ENCODE results near the gene ZEB1.

The ZEB1 gene

DNA sequence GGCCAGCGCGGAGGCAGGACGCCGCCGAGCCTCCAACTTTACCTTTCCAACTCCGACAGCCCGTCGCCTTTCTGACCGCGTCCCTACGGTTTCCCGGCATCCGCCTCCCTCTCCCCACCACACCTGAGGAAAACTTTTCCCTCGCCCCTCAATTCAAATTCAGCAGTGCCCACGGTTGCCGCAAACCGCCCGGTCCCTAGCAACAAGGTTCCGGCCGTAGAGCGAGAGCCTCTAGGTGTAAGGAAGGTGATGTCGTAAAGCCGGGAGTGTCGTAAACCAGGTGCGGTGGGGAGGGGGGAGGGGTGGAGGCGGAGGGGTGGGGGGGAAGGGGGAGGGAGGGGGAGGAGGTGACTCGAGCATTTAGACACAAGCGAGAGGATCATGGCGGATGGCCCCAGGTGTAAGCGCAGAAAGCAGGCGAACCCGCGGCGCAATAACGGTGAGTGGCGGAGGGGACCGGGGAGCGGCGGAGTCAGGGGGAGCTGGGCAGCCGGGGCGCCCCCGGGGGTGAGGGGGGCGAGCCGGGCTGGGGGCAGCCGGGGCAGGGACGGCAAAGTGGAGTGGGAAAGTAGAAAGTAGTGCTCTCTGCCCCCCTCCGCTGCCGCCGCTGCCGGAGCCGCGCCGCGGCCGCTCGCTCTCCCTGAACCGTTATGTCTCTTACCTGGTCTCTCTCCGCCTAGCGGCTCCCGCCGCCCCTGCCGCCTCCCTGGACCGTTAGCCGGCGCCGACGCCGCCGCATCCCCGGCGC, at the start of gene ZEB1:
Gene ZEB1, plus strand, starts transcription at position 363 of the 748 bp plus-strand sequence. Its CDS starts 19 bp downstream, at position 382.
- DNase-seq: peak; percentile 93

GRCh38 chr10:31270954-31271353, 48.1 kb upstream of the ZEB1 start:
- DNase-seq: no peak

GRCh38 chr10:31272841-31273240, 46.2 kb upstream of the ZEB1 start:
- no peak for DNase-seq

GRCh38 chr10:31273789-31274188, 45.2 kb upstream of the ZEB1 start:
- no peak for DNase-seq

- DNase-seq: no peak
Observed at GRCh38 chr10:31274310-31274709, 44.7 kb upstream of the ZEB1 start.

- no peak for DNase-seq
Observed at GRCh38 chr10:31278279-31278941, 40.6 kb upstream of the ZEB1 start.

GRCh38 chr10:31280972-31281371, 38.0 kb upstream of the ZEB1 start:
- no peak for DNase-seq

- DNase-seq: no peak
Observed at GRCh38 chr10:31288001-31288400, 31.0 kb upstream of the ZEB1 start.

- no peak for DNase-seq
Observed at GRCh38 chr10:31288962-31289361, 30.1 kb upstream of the ZEB1 start.

- DNase-seq: no peak
Observed at GRCh38 chr10:31290386-31290785, 28.6 kb upstream of the ZEB1 start.

DNA sequence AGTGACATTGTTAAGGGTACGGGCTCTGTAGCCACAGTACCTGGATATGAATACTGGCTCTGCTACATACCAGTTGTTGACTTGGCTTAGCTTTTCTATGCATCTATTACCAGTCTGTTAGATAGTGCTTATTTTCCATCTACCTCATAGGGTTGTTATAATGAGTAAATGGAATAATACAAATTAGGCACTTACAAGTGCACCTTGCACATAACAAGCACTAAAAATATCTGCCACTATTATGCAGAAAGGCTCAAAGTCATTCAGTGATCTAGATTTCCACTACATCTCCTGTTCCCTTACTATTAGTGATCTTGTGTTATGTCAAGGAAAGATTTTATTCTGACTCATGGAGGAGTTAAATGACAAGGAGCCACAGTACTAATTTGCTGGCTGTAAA, 27.9 kb upstream of the ZEB1 start:
- DNase-seq: no peak

GRCh38 chr10:31294558-31294957, 24.5 kb upstream of the ZEB1 start:
- DNase-seq: no peak

- no peak for DNase-seq
Observed at GRCh38 chr10:31296754-31297153, 22.3 kb upstream of the ZEB1 start.

- no peak for DNase-seq
Observed at GRCh38 chr10:31299119-31299518, 19.9 kb upstream of the ZEB1 start.

- no peak for DNase-seq
Observed at GRCh38 chr10:31303212-31303611, 15.8 kb upstream of the ZEB1 start.

GRCh38 chr10:31304291-31304970, 14.6 kb upstream of the ZEB1 start:
- DNase-seq: no peak

GRCh38 chr10:31313396-31313795, 5.6 kb upstream of the ZEB1 start:
- no peak for DNase-seq

DNA sequence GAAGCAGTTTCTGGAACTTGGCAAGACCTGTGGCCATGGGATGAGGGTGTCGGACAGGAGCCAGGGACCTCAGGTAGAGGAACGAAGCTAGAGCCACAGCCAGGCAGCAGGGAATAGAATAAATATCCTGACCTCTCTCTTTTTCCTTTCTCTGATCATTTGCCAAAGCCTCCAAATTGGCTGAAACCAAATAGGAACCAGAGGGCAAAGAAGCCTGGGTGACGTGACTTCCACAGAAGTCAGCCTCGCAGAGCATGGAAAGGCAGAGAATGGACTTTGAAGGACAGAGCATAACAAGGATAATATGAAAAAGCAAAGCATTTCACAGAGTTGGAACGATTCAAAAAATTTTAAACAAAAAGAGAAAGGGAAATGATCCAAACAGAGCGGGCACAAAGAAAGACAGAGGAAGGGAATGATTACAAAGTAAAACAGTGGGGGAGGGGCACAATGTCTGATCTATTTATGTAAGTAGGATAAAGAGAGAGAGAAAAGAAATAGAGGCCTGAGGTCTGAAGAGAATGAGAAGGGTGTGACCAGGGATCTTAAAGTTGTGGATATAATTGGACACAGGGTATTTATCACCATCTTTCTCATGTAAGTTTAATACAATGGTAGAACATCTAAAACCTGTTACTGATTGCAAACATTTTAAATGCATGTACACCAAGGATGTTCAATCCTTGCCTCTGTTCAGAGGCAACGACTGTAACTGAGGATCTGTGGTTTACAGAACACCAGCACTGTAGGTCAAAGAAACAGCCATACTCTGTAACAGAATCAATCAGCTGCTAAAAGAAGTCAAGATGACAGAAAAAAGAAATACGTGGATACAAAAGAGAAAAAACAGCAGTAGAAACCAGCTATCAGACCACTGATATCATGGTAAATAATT, 4.5 kb upstream of the ZEB1 start:
- DNase-seq: no peak

- no peak for DNase-seq
Observed at GRCh38 chr10:31315453-31315852, 3.6 kb upstream of the ZEB1 start.

GRCh38 chr10:31317171-31317570, 1.8 kb upstream of the ZEB1 start:
- no peak for DNase-seq

DNA sequence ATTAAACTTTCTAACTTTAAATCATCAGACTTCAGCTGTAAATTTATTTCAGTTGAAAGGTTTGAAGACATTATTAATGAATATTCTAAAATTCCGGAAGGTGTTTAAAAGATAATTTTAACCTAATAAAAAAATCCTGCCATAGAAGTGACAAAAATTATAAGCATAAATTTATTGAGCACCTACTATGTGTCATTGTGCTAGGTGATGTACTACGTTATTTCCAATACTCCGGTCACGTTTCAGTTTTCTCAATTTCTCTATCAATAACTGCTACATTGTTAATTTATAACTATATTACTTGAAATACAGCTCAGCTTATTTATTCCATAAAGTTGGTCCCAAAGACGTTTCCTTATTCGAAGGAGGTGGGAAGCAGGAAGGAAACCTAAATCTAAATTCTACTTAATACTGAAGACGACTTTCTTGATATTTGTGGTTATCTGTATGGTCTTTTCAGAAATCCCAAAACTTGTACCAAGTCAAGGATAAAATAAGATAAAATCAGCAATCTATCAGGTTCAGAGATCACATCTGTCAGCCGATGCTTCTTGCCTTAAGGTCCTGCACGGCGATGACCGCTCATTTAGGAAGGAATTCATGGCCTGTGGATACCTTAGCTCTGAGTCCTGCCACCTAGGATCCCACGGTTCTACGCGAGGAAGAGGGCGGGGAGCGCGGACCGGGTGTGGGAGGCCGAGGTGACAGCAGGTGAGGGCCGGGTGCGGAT, 1.2 kb upstream of the ZEB1 start:
- peak; percentile 82 for DNase-seq

DNA sequence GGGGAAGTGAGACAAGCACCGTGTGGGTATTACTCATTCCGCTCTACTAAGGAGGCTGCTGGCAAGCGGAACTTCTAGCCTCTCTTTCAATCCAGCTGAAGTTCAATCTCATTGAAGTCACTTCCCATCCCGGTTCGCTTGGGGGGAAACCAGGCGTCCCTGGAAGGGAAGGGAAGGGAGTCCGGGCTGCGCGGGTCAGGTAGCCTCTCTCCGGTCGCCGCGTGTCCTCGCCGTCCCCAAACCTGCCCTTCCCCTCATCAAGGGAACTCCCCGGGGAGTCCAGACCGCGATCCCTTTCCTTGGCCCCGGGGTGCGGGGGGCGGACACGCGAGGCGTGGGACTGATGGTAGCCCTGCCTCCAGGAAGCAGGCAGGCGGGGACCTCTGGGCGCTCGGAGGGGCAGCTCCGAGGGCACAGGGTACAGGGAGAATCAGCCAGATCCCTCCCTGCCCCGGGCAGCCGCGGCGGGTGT, 598 bp upstream of the ZEB1 start:
- peak; percentile 75 for DNase-seq
